ENCODE results near the gene WWP2.

Gene WWP2

DNA sequence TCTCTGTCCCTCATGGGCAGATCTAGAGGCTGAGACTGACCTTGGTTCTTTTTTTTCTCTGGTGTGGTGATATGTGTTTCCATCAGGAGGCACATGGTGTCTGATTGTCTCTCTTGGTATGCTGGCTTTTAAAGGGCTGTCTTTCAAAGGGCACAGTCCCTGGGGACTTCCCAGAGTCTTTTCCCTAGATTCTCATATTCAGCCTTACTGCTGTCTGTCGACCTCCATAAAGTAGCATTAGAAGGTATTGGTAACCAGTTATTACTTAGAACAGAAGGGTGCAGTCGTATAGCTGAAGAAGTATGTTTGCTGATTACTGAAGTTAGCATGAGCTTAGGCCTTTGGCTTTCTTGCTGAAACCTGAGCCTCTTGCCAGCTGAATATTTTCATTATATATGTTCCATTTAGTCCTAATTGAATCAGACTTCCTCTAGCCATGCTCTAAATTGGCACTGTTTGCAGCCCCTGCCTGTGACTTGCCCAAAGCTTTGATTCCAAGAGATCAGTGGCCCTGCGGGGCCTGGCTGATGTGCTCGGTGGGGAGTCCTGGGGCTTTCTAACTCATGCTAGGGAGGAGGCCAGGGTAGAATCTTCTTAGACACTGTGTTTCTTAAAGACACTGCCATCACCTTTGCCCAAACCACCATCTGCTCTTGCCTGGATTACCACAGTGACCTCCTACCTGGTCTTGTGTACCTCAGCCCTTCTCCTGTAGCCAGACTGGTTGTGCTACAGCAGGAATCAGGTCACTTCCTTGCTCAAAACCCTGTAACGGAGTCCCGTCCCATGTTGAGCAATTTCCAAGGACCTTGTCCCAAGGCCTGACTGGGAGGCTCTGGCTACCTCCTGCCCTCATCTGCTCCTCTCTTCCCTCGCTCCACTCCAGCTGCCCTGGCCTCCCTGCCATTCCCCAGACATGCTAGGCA is 71.5 kb downstream of the WWP2 start:
- TF ChIP-seq, protein P1, sequence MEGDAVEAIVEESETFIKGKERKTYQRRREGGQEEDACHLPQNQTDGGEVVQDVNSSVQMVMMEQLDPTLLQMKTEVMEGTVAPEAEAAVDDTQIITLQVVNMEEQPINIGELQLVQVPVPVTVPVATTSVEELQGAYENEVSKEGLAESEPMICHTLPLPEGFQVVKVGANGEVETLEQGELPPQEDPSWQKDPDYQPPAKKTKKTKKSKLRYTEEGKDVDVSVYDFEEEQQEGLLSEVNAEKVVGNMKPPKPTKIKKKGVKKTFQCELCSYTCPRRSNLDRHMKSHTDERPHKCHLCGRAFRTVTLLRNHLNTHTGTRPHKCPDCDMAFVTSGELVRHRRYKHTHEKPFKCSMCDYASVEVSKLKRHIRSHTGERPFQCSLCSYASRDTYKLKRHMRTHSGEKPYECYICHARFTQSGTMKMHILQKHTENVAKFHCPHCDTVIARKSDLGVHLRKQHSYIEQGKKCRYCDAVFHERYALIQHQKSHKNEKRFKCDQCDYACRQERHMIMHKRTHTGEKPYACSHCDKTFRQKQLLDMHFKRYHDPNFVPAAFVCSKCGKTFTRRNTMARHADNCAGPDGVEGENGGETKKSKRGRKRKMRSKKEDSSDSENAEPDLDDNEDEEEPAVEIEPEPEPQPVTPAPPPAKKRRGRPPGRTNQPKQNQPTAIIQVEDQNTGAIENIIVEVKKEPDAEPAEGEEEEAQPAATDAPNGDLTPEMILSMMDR (IDR thresholded peaks at IDR 0.05; ENCODE audit: insufficient read depth, low read depth, low read length, missing control alignments) = no peak
- DNase-seq (ENCODE audit: low read depth) = no peak
- no peak overlapping the region for H3K4me3 ChIP-seq (ENCODE audit: low read length)

DNA sequence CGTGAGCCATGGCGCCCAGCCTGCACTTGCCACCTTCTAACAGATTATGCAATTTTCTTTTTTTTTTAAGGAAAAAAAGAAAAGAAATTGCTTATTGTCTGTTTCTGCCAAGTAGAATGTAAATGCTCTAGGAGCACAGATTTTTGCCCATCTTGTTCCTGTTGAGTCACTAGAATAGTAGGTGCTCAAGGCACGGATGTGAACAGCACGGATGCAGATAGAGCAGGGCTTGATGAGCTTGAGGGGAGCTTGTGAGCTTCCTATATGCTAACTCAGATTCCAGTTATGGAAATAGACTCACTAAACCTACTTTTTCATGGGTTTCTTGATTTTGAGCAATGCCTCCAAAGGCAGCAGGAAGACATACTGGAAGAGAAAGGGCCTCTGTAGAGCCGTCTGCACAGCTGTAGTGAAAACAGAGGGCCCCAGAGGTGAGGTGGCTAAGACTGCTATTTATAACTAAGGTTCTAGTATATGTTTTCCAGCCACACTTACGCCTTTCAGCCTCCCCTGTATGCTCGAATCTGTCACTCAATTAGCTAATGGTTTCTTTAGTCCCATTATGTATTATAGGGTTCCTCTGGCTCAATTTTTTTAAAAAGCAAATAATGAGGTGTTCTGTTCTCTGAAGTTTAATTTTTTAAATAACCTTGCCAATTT is 72.8 kb downstream of the WWP2 start:
- no peak overlapping the region for H3K4me3 ChIP-seq (ENCODE audit: low read length)
- TF ChIP-seq, protein P1 (IDR thresholded peaks at IDR 0.05; ENCODE audit: insufficient read depth, low read depth, low read length, missing control alignments) = no peak
- DNase-seq (ENCODE audit: low read depth) = no peak

DNA sequence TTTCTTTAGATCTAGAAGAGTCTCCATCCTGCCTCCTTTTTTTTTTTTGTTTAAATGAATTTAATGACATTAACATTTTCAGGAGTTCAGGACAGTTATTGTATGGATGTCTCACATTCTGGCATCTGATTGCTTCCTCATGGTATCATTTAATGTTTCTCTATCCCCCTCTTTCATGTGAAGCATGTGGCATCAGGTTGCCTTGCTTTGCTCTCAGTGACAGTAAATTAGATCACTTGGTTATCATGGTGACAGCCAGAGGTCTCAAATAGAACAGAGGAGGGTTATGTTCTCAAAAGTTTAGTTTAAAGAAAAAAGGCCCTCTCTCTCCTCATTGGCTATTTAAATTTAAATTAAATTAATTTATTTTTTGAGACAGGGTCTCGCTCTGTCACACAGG is 74.1 kb downstream of the WWP2 start:
- DNase-seq (ENCODE audit: low read depth) = no peak
- H3K4me3 ChIP-seq (ENCODE audit: low read length) = no peak overlapping the region
- TF ChIP-seq, protein P1 (IDR thresholded peaks at IDR 0.05; ENCODE audit: insufficient read depth, low read depth, low read length, missing control alignments) = no peak

DNA sequence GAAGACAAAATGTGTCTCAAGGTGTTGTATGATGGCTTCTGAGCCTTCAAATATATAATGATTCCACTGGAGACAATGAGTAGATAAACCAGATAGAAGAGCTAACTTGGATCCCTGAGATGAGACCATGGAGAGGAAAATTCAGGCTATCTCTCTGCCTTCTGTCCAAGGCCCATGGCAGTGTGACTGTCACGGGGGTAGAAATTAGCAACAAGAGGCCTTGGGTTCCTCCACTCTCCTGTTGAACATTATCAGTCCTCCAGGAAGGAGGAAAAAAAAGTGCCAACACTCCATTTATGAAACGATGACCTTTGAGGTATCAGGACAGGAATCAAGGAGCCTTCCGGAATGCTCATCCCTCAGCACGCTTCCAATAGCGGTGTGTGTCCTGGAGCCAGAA is 75.2 kb downstream of the WWP2 start:
- no peak overlapping the region for H3K4me3 ChIP-seq (ENCODE audit: low read length)
- TF ChIP-seq, protein P1 (IDR thresholded peaks at IDR 0.05; ENCODE audit: insufficient read depth, low read depth, low read length, missing control alignments) = no peak
- no peak for DNase-seq (ENCODE audit: low read depth)

DNA sequence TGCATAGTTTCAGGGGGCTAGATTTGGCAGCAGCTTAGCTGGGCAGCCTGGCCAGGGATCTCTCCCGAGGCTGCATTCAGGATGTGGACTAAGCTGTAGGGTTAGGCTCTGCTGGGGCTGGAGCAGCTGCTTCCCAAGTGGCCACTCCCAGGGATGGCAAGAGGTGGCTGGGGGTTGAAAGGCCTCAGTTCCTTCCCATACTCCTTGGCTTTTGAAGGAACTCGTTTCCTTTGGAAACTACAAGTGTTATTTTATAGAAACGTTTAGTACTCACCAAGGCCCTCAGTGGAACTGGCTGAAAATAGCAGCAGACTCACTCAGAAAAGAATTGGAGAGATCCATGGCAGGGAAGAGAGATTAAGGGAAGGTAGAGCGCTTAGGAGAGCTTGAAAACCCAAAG is 76.4 kb downstream of the WWP2 start:
- TF ChIP-seq, protein P1 (IDR thresholded peaks at IDR 0.05; ENCODE audit: insufficient read depth, low read depth, low read length, missing control alignments) = no peak
- no peak for DNase-seq (ENCODE audit: low read depth)
- no peak overlapping the region for H3K4me3 ChIP-seq (ENCODE audit: low read length)

DNA sequence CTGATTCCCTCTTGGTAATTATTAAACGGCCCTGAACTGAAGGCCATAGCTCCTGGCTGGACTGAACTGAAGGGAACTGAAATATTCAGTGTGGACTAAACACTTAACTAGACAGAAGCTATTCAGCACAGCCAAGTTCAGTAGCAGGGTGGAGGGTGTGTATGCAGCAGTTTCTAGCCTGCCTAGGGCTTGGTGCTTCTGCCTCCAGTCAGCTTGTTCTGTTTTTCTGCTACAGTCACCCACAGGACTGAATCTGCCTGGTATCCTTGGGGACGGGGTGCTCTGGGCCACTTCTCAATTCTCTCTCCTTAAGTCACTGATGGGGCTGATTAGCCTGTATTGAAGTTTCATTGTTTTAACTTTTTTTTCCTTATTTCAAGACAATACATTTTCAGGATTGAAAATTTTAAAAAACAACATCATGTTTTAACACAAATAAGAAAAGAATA is 77.1 kb downstream of the WWP2 start:
- DNase-seq (ENCODE audit: low read depth) = no peak
- no peak overlapping the region for H3K4me3 ChIP-seq (ENCODE audit: low read length)
- TF ChIP-seq, protein P1 (IDR thresholded peaks at IDR 0.05; ENCODE audit: insufficient read depth, low read depth, low read length, missing control alignments) = no peak
